G401 (cell line): Measurements from ENCODE around the gene CACNG3. TPM values are rescaled to one million over a fixed set of nuclear protein-coding genes. Genes with fewer than 3 reads are reported as not detected.
"Not testable (repeated sequence)": the region's sequence is repeated elsewhere in the genome, so short reads cannot be mapped to it uniquely, and the experiment has no call there.

Experiments
- DNase-seq: peaks from one replicate; pipeline ENCODE4 v3.0.0-alpha.2; 2015; ENCODE audit warnings: low spot score
- in situ Hi-C: cut with HindIII; loops from 2 replicates; pipeline ENCODE4 v1.10.0; 2016; ENCODE audit warnings: low sequenced_read_pairs, mixed read lengths
- total RNA-seq: library from RNA; depleted of rRNA; stranded (reverse); fragments of >200 nt; shearing (Covaris generic); gene quantifications from 2 replicates; pipeline ENCODE4 v1.2.3, GENCODE V29; 2014

The CACNG3 gene
- total RNA-seq, 1 experiment from 2014 or later, result not detected

DNA sequence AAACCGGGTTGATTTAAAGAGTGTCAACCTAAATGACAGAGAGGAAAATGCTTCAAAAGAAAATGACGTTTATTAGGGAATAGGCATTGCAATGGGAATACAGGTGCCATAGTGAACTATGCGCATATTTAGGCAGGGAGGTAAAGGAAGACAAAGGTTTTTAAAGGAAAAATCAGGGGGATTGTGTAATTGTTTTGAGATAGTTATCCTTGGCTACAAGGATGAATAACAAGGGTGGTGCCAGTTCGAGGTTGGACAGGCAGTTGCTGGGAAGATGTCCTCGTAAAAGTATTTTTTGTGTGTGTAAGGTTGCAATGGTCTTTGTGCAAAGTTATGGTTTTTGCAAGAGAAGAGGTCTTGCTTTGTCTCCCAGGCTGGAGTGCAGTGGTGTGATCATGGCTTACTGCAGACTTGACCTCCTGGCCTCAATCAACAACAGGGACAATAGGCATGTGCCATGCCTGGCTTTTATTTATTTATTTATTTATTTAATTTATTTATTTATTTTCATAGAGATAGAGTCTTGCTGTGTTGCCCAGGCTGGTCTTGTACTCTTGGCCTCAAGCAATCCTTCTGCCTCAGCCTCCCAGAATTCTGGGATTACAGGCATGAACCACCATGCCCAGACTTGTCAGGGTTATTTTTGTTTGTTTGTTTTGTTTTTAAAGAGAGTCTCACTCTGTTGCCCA lies 63.1 kb downstream of the CACNG3 start:
- in situ Hi-C loops, result no loop called here
- no peak for DNase-seq

DNA sequence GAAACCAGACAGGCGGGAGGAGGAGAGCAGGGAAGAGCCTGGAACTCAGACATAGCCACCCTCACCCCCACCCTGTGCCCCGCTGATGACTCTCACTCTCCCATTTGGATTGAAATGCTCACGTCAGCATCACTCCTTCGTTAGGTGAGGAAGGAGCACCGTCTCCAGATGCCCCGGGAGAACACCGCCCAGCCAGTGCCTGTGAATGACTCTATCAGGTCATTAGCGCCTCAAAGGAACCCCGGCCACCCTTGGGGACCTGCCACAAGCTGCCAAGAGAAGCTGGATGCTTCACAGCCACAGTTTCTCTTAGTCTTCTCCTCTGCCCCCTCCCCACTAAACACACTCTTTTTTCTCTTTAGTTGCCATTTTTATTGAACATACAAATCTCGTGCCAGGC lies 66.0 kb downstream of the CACNG3 start:
- in situ Hi-C loops, result no loop called here
- no peak for DNase-seq

DNA sequence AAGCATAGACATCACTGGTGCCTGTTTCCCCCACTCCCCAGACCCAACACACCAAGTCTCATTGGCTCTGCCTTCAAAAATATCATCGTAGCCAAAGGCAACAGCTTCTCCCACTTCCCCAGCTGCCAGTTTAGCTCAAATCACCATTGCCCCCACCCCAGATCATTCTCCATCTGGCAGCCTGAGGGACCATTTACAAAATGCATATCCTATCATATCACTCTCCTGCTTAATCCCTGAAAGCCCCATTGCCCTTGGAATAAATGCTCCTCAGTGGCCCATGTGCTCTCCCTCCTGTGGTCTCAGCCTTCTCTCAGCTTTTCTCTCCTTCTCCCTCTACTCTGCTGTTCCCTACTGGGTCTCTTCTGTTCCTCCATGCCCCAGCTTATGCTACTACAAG lies 68.3 kb downstream of the CACNG3 start:
- in situ Hi-C loops, result no loop called here
- DNase-seq, result no peak

DNA sequence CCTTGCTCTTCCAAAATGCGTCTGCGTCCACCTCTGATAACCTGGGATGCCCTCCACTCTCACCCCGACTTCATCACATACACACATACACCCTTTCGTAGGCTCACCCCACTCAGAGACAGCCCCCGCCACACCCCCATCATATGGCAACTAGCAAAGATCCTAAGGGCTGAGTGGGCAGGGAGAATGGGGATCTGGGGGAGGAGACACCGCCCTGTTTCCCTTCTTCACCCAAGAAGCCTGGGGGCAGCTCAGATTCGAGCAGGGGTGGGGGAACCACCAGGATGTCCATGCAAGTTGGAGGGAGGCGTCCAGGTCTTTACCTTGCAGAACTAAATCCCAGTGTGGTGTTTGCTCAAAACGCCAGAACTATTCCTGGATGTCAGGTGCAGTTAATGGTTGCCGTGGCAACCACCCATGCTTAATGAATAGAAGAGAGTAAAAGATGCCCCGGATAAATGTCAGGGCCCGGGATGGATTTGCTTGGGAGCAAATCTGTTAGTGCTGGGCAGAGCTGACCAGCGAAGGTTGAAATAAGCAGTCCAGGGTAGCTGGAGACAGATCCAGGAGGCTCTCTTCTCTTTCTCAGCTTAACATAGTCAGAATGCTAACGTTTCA lies 72.8 kb downstream of the CACNG3 start:
- peak; percentile 1 for DNase-seq
- in situ Hi-C loops, result no loop called here

DNA sequence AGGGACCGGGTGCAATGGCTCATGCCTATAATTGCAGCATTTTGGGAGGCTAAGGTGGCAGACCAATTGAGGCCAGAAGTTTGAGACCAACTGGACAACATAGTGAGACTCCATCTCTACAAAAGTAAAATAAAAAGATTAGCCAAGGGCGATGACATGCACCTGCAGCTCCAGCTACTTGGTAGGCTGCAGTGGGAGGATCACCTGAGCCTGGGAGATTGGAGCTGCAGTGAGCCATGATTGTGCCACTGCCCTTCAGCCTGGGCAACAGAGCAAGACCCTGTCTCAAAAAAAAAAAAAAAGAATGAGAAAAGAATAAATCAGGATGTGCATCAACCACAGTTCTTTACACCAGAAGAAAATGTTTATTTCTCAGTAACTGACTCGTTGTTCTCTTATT lies 76.0 kb downstream of the CACNG3 start:
- no peak for DNase-seq
- in situ Hi-C loops, result no loop called here

DNA sequence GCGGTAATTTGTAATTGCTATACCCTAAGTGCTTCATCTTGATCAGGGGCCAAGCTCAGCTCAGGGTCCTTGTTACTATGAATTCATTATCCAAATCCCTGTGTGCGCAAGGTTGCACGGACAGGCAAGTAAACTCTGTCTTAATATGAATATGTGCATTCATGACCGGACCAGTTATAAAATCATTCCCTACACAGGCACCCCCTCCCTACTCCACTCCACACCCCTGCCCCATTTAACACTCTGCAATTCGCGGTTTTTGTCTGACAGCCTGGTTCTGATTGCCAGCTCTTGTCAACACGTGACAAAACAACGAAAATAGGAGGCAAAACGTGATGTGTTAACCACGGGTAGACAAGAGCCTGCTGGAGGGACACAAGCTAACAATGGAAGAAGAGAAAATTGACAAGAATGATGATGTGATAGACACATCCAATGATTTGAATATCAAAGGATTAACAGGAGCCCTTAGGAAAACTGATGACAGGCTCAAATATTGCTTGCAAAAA lies 76.5 kb downstream of the CACNG3 start:
- in situ Hi-C loops, result no loop called here
- DNase-seq, result no peak

DNA sequence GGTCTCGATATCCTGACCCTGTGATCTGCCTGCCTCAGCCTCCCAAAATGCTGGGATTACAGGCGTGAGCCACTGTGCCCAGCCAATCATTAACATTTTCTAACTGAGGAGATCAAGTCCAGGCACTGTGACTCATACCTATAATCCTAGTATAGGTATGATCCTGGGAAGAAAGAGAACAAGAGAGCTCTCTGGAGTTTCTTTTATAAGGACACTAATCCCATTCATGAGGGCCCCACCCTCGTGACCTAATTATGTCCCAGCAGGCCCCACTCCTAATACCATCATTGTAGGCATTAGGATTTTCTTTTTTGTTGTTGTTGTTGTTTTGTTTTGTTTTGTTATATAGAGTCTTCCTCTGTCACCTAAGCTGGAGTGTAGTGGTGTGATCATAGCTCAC lies 80.4 kb downstream of the CACNG3 start:
- in situ Hi-C loops, result no loop called here
- no peak for DNase-seq

DNA sequence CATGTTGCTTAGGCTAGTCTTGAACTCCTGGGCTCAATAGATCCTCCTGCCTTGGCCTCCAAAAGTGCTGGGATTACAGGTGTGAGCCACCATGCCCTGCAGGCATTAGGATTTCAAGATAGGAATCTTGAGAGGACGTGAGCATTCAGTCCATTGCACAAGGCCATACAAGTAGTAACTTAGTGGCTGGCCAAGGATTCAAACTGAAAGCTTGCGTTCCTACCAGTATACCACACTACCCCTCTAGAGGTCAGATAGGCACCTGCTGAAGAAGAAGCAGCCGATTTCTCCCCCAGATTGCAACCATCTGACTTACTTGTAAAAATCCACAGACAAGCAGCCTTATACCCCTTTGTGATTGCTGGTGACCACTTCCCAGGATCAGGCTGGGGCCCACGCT lies 80.9 kb downstream of the CACNG3 start:
- DNase-seq, result no peak
- in situ Hi-C loops, result no loop called here

DNA sequence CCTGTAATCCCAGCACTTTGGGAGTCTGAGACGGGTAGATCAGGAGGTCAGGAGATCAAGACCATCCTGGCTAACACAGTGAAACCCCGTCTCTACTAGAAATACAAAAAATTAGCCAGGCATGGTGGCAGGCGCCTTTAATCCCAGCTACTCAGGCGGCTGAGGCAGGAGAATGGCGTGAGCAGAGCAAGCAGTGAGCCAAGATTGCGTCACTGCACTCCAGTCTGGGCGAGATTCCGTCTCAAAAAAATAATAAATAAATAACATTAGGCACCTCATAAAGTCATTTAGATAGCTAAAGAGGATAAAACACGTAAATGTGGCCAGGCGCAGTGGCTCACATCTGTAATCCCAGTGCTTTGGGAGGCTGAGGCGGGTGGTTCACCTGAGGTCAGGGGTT lies 87.7 kb downstream of the CACNG3 start:
- in situ Hi-C loops, DNase-seq: not testable (repeated sequence)

DNA sequence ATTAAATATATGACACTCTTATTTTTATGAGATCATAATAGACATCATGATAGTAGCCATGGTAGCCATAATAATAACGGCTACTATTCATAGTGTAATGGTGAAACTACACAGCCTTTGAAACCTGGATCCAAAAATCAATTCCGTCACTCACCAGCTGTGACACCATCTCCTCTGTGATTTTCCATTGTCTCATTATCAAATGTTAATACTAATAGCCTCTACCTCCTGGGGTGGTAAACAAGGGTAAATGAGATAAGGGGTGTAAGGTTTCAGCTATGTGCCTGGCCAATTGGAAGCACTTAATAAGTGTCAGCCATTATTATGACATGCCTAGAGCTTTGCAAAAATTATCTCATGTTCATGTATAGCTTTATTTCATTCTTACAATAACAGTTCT lies 88.6 kb downstream of the CACNG3 start:
- DNase-seq, result no peak
- in situ Hi-C loops, result no loop called here

DNA sequence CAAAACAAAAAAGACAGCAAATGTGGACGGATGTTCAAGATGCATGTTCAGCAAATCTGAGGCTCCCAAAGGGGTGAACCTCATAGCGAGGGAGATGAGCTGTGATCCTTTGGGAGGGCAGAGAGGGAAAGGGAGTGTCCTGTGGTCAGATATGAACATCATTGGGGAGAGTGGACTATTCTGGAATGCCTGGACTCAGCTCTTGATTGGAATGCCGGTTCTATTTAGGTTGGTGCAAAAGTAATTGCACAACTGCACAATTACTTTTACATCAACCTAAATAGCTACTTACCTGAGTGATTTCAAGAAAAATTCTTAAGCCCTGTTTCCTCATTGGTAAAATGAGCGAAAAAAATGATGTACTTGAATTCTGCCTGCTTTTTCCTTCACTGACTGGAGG lies 89.6 kb downstream of the CACNG3 start:
- in situ Hi-C loops, result no loop called here
- no peak for DNase-seq

DNA sequence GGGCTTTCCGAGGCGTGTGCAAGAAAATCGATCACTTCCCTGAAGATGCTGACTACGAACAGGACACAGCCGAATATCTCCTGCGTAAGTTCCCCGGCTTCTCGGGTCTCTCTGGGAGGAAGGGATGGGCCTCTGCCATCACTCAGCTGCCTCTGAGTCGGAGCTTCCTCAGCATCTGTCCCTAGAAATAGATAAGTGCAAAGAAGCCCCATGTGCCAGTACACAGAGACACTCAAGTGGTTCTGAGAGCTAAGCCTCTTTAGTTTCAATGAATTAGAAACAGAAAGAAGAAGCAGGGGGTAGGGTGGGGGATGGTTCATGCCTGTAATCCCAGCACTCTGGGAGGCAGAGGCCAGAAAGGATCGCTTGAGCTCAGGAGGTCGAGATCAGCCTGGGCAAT lies 90.6 kb downstream of the CACNG3 start:
- in situ Hi-C loops, result no loop called here
- no peak for DNase-seq

DNA sequence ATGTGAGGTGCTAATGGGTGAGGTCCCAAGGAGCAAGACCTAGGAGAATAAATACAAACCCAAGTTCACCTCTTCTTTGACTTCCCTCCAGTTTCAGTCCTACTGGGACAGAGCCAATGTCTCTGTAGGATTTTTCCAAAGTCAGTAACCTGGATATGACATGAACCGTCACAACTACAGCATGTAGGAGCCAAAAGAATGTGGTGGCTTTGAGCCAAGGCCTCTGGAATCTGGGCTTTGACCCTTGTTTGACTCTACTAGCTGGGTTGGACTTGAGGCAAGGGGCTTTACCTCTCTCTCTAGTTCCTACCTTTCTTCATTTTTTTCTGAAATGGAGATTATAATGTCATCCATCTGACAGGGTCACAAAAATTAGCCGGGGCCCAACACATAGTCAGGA lies 91.4 kb downstream of the CACNG3 start:
- in situ Hi-C loops, result no loop called here
- DNase-seq, result no peak

DNA sequence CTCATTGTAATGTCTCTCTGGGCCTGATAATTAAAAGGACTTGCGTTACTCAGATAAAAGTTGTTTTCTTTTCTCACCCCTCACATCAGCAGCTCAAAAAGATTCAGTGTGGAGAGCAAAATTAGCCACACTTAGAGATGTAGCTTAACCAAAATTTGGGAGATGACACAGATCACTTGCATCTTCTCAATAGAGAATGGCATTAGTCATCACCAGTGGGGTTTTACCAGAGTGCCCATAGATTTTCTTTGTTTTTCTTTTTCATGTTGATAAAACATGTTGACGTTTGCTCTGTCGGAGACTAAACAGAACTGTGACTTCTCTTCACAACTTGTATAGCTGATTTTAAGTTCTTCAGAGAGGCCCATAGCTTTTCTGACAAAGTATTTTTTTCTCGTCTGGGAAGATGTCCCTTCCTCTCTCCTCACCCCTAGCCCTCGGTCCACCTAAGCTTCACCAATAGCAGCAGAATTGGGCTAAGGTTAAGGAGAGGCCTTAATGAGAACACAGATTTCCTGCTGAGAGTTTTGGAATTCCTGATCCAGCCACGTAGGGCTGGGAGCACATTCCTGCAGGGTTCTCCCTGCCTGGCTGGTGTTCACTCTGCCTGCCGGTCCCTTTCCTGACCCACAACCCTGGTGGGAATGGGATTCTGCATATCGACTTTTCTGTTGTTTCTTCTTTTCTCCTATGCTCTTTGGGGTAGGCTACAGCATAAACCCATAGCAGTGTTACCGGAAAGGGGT lies 92.6 kb downstream of the CACNG3 start:
- in situ Hi-C loops, result no loop called here
- no peak for DNase-seq

DNA sequence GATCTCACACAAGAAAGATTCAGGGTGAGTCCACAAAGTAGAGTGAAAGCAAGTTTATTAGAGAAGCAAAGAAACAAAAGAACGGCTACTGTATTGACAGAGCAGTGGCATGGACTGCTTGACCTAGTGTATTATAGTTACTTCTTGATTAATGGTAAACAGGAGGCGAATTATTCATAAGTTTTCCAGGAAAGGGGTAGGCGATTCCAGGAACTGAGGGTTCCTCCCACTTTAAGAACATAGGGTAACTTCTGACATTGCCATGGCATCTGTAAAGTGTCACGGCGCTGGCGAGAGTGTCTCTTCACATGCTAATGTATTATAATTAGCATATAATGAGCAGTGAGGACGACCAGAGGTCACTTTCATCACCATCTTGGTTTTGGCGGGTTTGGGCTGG lies 93.2 kb downstream of the CACNG3 start:
- in situ Hi-C loops, result no loop called here
- no peak for DNase-seq

DNA sequence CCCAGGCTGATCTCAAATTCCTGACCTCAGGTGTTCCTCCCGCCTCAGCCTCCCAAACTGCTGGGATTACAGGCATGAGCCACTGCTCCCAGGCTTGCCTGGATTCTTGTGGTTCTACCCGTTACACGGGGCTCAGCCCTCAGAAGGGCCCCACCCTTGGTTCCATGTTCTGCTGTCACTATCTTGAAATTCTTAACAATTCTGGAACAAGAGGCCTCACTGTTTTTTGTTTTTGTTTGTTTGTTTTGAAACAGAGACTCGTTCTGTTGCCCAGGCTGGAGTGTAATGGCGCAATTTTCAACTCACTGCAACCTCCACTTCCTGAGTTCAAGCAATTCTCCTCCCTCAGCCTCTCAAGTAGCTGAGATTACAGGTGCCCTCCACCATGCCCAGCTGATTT lies 96.6 kb downstream of the CACNG3 start:
- in situ Hi-C loops, result no loop called here
- DNase-seq, result no peak

DNA sequence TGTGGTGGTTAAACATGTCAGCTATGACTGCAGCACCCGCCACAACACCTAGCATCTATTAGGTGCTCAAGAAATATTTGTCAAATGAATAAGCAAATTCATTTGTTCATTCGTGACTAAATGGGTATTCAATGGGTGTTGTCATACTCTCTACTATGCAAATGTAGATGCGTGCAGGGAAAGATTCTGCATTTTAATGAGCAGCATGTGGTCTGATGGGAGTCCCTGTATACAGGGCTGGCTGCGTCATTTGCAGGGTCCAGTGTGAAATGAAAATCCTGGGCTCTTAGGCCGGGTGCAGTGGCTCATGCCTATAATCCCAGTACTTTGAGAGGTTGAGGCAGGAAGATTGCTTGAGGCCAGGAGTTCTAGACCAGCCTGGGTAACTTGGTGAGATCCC lies 97.5 kb downstream of the CACNG3 start:
- in situ Hi-C loops, result no loop called here
- DNase-seq, result no peak

DNA sequence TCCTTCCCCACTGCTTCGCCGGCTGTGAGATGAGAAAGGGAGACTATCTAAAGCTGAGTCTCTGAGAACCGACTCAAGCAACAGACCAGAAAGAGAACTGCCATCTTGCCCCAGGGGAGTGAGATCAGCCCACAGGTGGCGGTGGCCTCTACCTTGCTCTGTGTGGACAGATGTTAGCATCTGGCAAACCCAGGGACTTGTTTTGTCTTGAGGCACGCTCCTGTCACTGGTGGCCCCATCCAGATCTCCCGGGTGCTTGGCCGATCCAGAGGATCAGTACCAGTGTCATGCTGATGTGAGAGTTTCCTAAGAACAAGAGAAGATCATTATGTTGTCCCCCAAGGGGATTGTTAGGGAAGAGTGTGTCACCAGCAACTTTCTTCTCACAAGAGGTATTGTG lies 101.4 kb downstream of the CACNG3 start:
- in situ Hi-C loops, result no loop called here
- no peak for DNase-seq

DNA sequence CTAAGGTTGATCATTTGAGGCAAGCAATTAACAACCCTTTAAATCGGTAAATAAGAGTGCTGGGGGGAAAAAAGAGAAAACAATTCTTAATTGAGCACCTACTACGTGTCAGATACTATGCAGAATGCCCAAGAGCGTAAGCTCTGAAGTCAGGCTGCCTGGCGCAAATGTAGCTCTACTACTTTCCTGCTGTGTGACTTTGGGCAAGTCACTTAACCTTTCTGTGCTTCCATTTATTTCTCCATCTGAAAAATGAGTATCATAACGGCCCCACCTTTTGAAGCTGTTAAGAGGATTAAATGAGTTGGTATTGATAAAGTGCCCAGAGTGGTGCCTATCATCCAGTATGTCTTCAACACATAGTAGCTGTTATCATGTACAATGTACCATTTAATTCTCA lies 102.0 kb downstream of the CACNG3 start:
- in situ Hi-C loops, result no loop called here
- DNase-seq, result no peak

DNA sequence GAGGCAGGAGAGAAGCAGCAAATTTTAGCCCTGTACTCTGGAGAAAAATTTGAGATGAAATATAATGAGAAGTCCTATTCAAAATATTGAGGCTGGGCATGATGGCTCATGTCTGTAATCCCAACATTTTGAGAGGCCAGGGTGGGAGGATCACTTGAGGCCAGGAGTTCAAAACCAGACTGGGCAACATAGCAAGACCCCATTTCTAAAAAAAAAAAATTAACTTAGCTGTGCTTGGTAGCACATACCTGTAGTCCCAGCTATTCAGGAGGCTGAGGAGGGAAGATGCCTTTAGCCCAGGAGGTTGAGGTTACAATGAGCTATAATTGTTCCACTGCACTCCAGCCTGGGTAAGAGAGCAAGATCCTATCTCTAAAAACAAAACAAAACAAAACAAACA lies 103.4 kb downstream of the CACNG3 start:
- in situ Hi-C loops, result no loop called here

More for the DNA sequence above, 103.4 kb downstream of the CACNG3 start:
- no peak for DNase-seq
